ENCODE measurements around the gene NEK7.

NEK7 gene

GRCh38 chr1:198295971-198296370, 139.2 kb downstream of the NEK7 start:
- no peaks in the 10 kb centered on the region for H3K79me2 ChIP-seq (ENCODE audit: insufficient read depth, low read length)
- TF ChIP-seq EZH2phosphoT487 (conservative IDR thresholded peaks at IDR 0.05; ENCODE audit: low read length): no peak
- H3K4me2 ChIP-seq (ENCODE audit: low read depth, low read length, poor library complexity, severe bottlenecking): no peak overlapping the region
- no peaks in the 10 kb centered on the region for H3K36me3 ChIP-seq (ENCODE audit: low read length)
- no peak overlapping the region for H3K27ac ChIP-seq (ENCODE audit: low read depth, low read length)
- no peak overlapping the region for H3K4me3 ChIP-seq (ENCODE audit: insufficient read depth, low read length, poor library complexity, severe bottlenecking)
- no peaks in the 10 kb centered on the region for H3K9me2 ChIP-seq (replicated peaks; ENCODE audit: insufficient read depth, low read length)
- no peak overlapping the region for H2AFZ ChIP-seq (ENCODE audit: low read depth, low read length, severe bottlenecking)
- no peaks in the 10 kb centered on the region for H4K20me1 ChIP-seq (ENCODE audit: low read depth, low read length)
- H3F3A ChIP-seq (ENCODE audit: insufficient read depth): no peaks in the 10 kb centered on the region
- H3K9ac ChIP-seq (ENCODE audit: low read length): no peak overlapping the region
- H3K9me3 ChIP-seq (ENCODE audit: insufficient read depth, low read length): no peaks in the 10 kb centered on the region
- H3K27me3 ChIP-seq (ENCODE audit: low read length): no peaks in the 10 kb centered on the region

GRCh38 chr1:198297281-198297680, 140.5 kb downstream of the NEK7 start:
- H3K4me2 ChIP-seq (ENCODE audit: low read depth, low read length, poor library complexity, severe bottlenecking): no peak overlapping the region

GRCh38 chr1:198298640-198299039, 141.8 kb downstream of the NEK7 start:
- Histone ChIP-seq H3K4me3 (ENCODE audit: insufficient read depth, low read length, poor library complexity, severe bottlenecking) (no peak overlapping the region), H3K36me3 (ENCODE audit: low read length) (no peaks in the 10 kb centered on the region), H4K20me1 (ENCODE audit: low read depth, low read length) (no peaks in the 10 kb centered on the region), H3K9ac (ENCODE audit: low read length) (no peak overlapping the region), H2AFZ (ENCODE audit: low read depth, low read length, severe bottlenecking) (no peak overlapping the region), H3K4me2 (ENCODE audit: low read depth, low read length, poor library complexity, severe bottlenecking) (no peak overlapping the region), H3F3A (ENCODE audit: insufficient read depth) (no peaks in the 10 kb centered on the region), H3K9me2 (replicated peaks; ENCODE audit: insufficient read depth, low read length) (no peaks in the 10 kb centered on the region), H3K27me3 (ENCODE audit: low read length) (no peaks in the 10 kb centered on the region), H3K27ac (ENCODE audit: low read depth, low read length) (no peak overlapping the region), H3K79me2 (ENCODE audit: insufficient read depth, low read length) (no peaks in the 10 kb centered on the region), H3K9me3 (ENCODE audit: insufficient read depth, low read length) (no peaks in the 10 kb centered on the region)
- TF ChIP-seq EZH2phosphoT487 (conservative IDR thresholded peaks at IDR 0.05; ENCODE audit: low read length) (no peak), CTCF (IDR thresholded peaks at IDR 0.05; ENCODE audit: insufficient read depth, low read length, poor library complexity, severe bottlenecking) (no peak)

More at GRCh38 chr1:198297281-198297680, 140.5 kb downstream of the NEK7 start:
- TF ChIP-seq EZH2phosphoT487 (conservative IDR thresholded peaks at IDR 0.05; ENCODE audit: low read length) (no peak), CTCF (IDR thresholded peaks at IDR 0.05; ENCODE audit: insufficient read depth, low read length, poor library complexity, severe bottlenecking) (no peak)
- no peaks in the 10 kb centered on the region for H4K20me1 ChIP-seq (ENCODE audit: low read depth, low read length)
- no peak overlapping the region for H3K27ac ChIP-seq (ENCODE audit: low read depth, low read length)
- no peaks in the 10 kb centered on the region for H3K27me3 ChIP-seq (ENCODE audit: low read length)
- no peaks in the 10 kb centered on the region for H3K9me3 ChIP-seq (ENCODE audit: insufficient read depth, low read length)
- no peaks in the 10 kb centered on the region for H3K9me2 ChIP-seq (replicated peaks; ENCODE audit: insufficient read depth, low read length)
- no peak overlapping the region for H3K4me3 ChIP-seq (ENCODE audit: insufficient read depth, low read length, poor library complexity, severe bottlenecking)
- no peaks in the 10 kb centered on the region for H3K36me3 ChIP-seq (ENCODE audit: low read length)
- no peaks in the 10 kb centered on the region for H3F3A ChIP-seq (ENCODE audit: insufficient read depth)
- no peak overlapping the region for H3K9ac ChIP-seq (ENCODE audit: low read length)
- H2AFZ ChIP-seq (ENCODE audit: low read depth, low read length, severe bottlenecking): no peak overlapping the region
- H3K79me2 ChIP-seq (ENCODE audit: insufficient read depth, low read length): no peaks in the 10 kb centered on the region

GRCh38 chr1:198300451-198300850, 143.7 kb downstream of the NEK7 start:
- no peaks in the 10 kb centered on the region for H4K20me1 ChIP-seq (ENCODE audit: low read depth, low read length)
- no peaks in the 10 kb centered on the region for H3K36me3 ChIP-seq (ENCODE audit: low read length)
- no peaks in the 10 kb centered on the region for H3K9me2 ChIP-seq (replicated peaks; ENCODE audit: insufficient read depth, low read length)
- no peaks in the 10 kb centered on the region for H3K9me3 ChIP-seq (ENCODE audit: insufficient read depth, low read length)
- TF ChIP-seq EZH2phosphoT487 (conservative IDR thresholded peaks at IDR 0.05; ENCODE audit: low read length) (no peak), CTCF (IDR thresholded peaks at IDR 0.05; ENCODE audit: insufficient read depth, low read length, poor library complexity, severe bottlenecking) (no peak)
- H3K79me2 ChIP-seq (ENCODE audit: insufficient read depth, low read length): no peaks in the 10 kb centered on the region
- no peak overlapping the region for H2AFZ ChIP-seq (ENCODE audit: low read depth, low read length, severe bottlenecking)
- H3K4me3 ChIP-seq (ENCODE audit: insufficient read depth, low read length, poor library complexity, severe bottlenecking): no peak overlapping the region
- no peaks in the 10 kb centered on the region for H3F3A ChIP-seq (ENCODE audit: insufficient read depth)
- H3K4me2 ChIP-seq (ENCODE audit: low read depth, low read length, poor library complexity, severe bottlenecking): no peak overlapping the region
- no peak overlapping the region for H3K9ac ChIP-seq (ENCODE audit: low read length)
- H3K27me3 ChIP-seq (ENCODE audit: low read length): no peaks in the 10 kb centered on the region
- no peak overlapping the region for H3K27ac ChIP-seq (ENCODE audit: low read depth, low read length)
